Skeletal muscle satellite cell (primary cell): ENCODE data around the gene SGSM2.

Experiments
- H3K27me3 ChIP-seq: 2 replicates; pipeline ENCODE4 v1.7.0; 2013; ENCODE audit warnings: low read length; ENCODE audit not compliant: control insufficient read depth, insufficient read depth
- H3K36me3 ChIP-seq: 2 replicates; pipeline ENCODE4 v1.7.0; 2013; ENCODE audit warnings: mild to moderate bottlenecking, control low read depth, low read length; ENCODE audit not compliant: insufficient read depth
- H3K4me1 ChIP-seq: 2 replicates; pipeline ENCODE4 v1.7.0; 2013; ENCODE audit warnings: low read length; ENCODE audit not compliant: control insufficient read depth, insufficient read depth
- H3K4me2 ChIP-seq: 2 replicates; pipeline ENCODE4 v1.7.0; 2013; ENCODE audit warnings: mild to moderate bottlenecking, low read length
- H3K4me3 ChIP-seq: 2 replicates; pipeline ENCODE4 v1.7.0; 2013; ENCODE audit warnings: low read length
- H3K9ac ChIP-seq: 2 replicates; pipeline ENCODE4 v1.7.0; 2013; ENCODE audit warnings: mild to moderate bottlenecking, low read depth, low read length, moderate library complexity
- H3K9me3 ChIP-seq: replicated peaks from 2 replicates; pipeline ENCODE4 v1.7.0; 2013; ENCODE audit warnings: mild to moderate bottlenecking, control low read depth, low read length

The SGSM2 gene

DNA sequence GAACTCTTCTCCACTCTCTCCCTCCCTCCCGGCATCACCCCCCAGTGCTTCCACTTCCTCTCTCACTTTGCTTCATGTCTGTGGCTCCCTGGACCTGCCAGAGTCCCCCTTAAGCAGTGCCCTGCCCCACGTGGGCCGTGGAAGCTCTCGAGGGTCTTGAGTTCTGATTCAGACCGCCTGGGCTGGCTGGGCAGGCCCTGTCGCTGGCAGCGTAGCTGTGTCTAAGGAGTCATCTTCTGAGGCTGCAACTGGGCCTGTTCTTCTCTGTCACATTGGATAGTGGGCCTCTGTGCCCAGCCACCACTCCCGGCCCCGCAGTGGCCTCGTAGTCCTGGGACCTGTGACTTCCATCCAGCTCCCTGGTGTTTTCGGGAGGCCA, 32.9 kb downstream of the SGSM2 start:
- peaks cover 8% of the 10 kb centered on the region for H3K36me3 ChIP-seq

DNA sequence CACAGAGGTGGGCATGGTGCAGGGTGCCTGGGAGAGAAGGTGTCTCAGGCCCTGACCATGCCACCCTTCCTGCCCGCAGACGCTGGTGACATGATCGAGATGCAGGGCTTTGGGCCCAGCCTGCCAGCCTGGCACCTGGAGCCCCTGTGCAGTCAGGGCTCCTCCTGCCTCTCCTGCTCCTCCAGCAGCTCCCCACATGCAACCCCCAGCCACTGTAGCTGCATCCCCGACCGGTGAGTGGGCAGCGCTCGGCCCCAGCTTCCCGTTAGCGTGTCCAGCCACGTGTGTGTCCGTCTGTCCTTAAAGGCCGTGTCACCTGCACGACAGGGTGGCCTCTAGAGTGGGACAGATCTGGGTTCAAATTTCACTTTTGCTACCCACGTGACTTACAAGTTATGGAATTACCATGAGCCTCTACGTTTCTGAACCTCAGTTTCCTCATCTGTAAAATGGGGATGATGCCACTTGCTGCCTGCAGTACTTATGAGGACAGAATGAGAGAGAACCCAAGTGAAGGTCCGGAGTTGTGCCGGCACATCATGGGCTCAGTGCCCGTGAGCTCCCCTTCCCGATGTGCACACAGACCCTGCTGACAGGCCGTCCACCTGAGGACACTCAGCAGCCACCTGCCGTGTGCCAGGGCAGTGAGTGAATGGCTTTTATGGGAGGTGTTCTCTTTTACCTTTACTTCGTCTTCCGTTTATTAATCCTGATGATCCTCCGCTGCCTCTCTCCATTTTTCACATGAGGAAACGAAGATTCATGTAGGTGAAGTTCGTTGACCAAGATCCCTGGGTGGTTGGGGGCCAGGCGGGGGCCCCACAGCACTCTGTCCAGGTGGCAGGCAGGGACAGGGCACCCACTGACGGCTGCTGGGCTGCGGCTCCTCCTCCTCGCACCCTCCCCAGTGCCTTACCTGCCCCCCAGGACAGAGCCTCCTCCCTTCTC, 34.2 kb downstream of the SGSM2 start:
- H3K4me2 ChIP-seq: no peak overlapping the region
- H3K9me3 ChIP-seq: no peaks in the 10 kb centered on the region
- H3K9ac ChIP-seq: no peak overlapping the region
- H3K4me3 ChIP-seq: no peak overlapping the region
- peaks cover 8% of the 10 kb centered on the region for H3K36me3 ChIP-seq
- no peaks in the 10 kb centered on the region for H3K27me3 ChIP-seq
- H3K4me1 ChIP-seq: no peaks in the 10 kb centered on the region

More for the DNA sequence above, 32.9 kb downstream of the SGSM2 start:
- H3K4me3 ChIP-seq: no peak overlapping the region
- no peaks in the 10 kb centered on the region for H3K27me3 ChIP-seq
- H3K4me1 ChIP-seq: no peaks in the 10 kb centered on the region
- no peak overlapping the region for H3K4me2 ChIP-seq
- H3K9me3 ChIP-seq: no peaks in the 10 kb centered on the region
- no peak overlapping the region for H3K9ac ChIP-seq

DNA sequence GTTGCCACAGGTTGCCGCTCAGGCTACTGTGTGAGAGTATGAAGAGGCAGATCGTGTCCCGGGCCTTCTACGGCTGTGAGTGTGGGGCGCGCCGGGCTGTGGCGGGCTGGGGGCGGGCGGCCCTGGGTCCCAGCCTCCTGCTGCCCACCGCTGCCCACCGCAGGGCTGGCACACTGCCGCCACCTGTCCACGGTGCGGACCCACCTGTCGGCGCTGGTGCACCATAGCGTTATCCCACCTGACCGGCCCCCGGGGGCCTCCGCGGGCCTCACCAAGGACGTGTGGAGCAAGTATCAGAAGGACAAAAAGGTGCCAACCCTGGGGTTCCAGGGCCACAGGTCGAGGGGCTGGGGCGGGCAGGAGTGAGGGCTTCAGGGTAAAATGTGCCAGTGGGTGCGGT, 34.9 kb downstream of the SGSM2 start:
- peaks cover 10% of the 10 kb centered on the region for H3K36me3 ChIP-seq
- no peaks in the 10 kb centered on the region for H3K4me1 ChIP-seq
- no peaks in the 10 kb centered on the region for H3K9me3 ChIP-seq
- no peak overlapping the region for H3K4me3 ChIP-seq
- H3K9ac ChIP-seq: no peak overlapping the region
- no peak overlapping the region for H3K4me2 ChIP-seq
- H3K27me3 ChIP-seq: no peaks in the 10 kb centered on the region

DNA sequence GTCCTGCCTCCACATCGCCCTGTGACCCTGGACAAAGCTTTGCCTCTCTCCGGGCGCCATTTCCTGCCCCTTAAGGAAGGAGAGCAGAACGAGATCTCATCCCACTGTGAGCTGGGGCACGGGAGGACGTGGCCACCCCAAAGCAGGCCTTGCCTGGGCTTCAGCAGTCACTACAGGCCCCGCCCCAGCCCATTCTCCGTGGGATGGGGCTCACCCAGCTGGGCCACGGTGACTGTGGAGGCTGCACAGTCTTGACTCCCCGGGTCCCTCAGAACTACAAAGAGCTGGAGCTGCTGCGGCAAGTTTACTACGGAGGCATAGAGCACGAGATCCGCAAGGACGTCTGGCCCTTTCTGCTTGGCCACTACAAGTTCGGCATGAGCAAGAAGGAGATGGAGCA, 35.4 kb downstream of the SGSM2 start:
- Histone ChIP-seq H3K9me3 (no peaks in the 10 kb centered on the region), H3K36me3 (peaks cover 10% of the 10 kb centered on the region), H3K4me2 (no peak overlapping the region), H3K9ac (no peak overlapping the region), H3K4me3 (no peak overlapping the region), H3K27me3 (no peaks in the 10 kb centered on the region), H3K4me1 (no peaks in the 10 kb centered on the region)

DNA sequence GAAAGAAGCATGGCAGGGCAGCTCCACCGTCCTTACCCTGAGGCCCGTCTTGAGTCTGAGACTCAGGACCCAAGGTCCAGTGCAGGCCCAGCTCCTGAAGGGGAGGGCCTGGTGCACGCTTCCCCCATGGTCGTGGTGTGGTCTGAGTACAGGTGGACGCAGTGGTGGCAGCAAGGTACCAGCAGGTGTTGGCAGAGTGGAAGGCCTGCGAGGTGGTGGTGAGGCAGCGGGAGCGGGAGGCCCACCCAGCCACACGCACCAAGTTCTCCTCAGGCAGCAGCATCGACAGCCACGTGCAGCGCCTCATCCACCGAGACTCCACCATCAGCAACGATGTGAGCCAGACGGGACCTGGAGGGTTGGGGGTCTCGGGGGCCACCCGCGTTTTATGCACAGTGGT, 35.9 kb downstream of the SGSM2 start:
- Histone ChIP-seq H3K9ac (no peak overlapping the region), H3K4me2 (no peak overlapping the region), H3K27me3 (no peaks in the 10 kb centered on the region), H3K4me1 (no peaks in the 10 kb centered on the region), H3K9me3 (no peaks in the 10 kb centered on the region), H3K36me3 (peaks cover 10% of the 10 kb centered on the region), H3K4me3 (no peak overlapping the region)

DNA sequence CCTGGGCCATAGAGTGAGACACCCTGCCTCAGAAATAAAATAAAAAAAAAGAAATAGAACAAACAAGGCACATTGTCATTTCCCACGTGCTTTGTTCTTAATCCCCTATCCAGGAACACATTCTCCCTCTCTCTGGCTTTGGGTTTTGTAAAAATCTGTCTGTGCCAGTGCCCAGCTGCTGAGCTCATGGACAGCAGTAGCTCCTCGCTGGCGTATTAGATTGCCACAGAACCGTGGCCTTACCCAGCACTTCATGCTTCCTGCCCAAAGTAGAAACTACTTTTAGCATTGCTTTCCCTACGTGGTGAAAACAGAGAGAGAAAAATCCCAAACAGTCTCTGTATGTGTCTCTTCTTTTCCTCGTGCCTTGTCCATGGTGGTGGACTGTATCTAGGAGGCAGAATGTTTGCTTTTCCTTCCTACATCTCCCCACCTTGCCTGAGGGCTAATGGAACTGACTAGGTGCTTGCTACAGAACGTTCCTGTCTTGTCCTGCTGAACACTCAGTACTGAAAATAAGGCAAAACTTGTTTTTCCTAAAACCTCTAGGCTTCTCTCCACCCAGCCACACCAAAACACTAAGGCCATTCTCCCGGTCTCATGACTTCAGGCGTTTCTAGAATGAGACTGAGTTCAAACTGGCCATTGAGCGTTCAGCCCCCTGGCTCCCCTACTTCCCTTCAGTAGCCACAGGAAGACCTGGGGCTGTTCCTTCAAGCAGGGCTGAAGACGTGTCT, 37.4 kb downstream of the SGSM2 start:
- Histone ChIP-seq H3K4me3 (no peak overlapping the region), H3K9ac (no peak overlapping the region), H3K4me1 (no peaks in the 10 kb centered on the region), H3K36me3 (peaks cover 11% of the 10 kb centered on the region), H3K9me3 (no peaks in the 10 kb centered on the region), H3K4me2 (no peak overlapping the region), H3K27me3 (no peaks in the 10 kb centered on the region)

DNA sequence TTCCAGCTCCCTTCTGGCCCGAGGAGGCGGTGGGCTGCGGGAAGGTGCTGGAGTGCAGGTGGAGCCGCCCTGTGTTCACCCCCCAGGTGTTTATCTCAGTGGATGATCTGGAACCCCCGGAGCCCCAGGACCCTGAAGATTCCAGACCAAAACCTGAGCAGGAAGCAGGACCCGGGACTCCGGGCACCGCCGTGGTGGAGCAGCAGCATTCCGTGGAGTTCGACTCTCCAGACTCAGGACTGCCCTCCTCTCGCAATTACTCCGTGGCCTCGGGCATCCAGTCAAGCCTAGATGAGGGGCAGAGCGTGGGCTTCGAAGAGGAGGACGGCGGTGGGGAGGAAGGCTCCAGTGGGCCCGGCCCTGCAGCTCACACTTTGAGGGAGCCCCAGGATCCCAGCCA, 38.1 kb downstream of the SGSM2 start:
- H3K4me1 ChIP-seq: no peaks in the 10 kb centered on the region
- no peak overlapping the region for H3K4me3 ChIP-seq
- no peaks in the 10 kb centered on the region for H3K27me3 ChIP-seq
- H3K36me3 ChIP-seq: peaks cover 18% of the 10 kb centered on the region
- H3K9ac ChIP-seq: no peak overlapping the region
- no peaks in the 10 kb centered on the region for H3K9me3 ChIP-seq
- H3K4me2 ChIP-seq: no peak overlapping the region

DNA sequence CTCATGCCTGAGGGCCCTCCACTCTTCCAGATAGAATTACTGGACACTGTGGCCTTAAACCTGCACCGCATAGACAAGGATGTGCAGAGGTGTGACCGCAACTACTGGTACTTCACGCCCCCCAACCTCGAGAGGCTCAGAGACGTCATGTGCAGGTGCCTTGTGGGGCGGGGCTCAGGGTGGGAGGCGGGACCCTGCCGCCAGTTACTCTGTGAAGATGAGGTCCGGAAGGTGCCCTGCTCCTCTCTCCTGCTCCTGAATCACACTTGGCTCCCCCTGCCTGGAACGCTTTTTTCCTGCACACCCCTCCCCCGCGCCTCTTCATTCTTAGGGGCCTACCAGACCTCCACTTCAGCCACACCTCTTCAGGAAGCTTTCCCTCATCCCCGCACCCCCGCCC, 38.8 kb downstream of the SGSM2 start:
- Histone ChIP-seq H3K36me3 (peaks cover 22% of the 10 kb centered on the region), H3K9ac (no peak overlapping the region), H3K4me3 (no peak overlapping the region), H3K9me3 (no peaks in the 10 kb centered on the region), H3K4me1 (no peaks in the 10 kb centered on the region), H3K4me2 (no peak overlapping the region), H3K27me3 (no peaks in the 10 kb centered on the region)

DNA sequence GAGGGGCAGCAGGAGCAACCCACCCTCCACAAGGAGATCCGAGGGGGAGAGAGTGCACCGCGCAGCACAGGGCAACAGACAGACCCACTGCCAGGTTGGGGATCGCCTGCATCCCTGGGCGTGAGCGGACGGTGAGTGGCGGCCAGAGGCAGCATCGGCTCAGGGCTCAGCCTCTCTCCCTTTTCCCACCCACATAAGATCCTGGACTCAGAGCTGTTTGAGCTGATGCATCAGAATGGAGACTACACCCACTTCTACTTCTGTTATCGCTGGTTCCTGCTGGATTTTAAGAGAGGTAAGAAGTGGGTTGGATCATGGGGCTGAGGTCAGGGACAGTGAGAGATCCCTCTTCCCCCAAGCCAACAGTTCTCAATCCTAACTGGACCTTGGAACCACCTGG, 40.4 kb downstream of the SGSM2 start:
- Histone ChIP-seq H3K4me1 (no peaks in the 10 kb centered on the region), H3K27me3 (no peaks in the 10 kb centered on the region), H3K9ac (no peak overlapping the region), H3K4me2 (no peak overlapping the region), H3K4me3 (no peak overlapping the region), H3K9me3 (no peaks in the 10 kb centered on the region), H3K36me3 (peaks cover 27% of the 10 kb centered on the region)

DNA sequence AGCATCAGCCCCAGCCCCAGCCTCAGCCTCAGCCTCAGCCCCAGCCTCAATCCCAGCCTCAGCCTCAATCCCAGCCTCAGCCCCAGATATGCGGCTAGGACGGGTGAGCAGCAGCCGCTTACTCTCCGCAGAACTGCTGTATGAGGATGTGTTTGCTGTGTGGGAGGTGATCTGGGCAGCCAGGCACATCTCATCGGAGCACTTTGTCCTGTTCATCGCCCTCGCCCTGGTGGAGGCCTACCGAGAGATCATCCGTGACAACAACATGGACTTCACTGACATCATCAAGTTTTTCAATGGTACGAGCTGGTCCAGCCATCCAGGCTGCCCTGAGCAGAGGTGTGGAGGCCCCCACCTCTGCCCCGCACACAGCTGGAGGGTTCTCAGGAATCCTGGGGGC, 41.6 kb downstream of the SGSM2 start:
- H3K36me3 ChIP-seq: peaks cover 32% of the 10 kb centered on the region

DNA sequence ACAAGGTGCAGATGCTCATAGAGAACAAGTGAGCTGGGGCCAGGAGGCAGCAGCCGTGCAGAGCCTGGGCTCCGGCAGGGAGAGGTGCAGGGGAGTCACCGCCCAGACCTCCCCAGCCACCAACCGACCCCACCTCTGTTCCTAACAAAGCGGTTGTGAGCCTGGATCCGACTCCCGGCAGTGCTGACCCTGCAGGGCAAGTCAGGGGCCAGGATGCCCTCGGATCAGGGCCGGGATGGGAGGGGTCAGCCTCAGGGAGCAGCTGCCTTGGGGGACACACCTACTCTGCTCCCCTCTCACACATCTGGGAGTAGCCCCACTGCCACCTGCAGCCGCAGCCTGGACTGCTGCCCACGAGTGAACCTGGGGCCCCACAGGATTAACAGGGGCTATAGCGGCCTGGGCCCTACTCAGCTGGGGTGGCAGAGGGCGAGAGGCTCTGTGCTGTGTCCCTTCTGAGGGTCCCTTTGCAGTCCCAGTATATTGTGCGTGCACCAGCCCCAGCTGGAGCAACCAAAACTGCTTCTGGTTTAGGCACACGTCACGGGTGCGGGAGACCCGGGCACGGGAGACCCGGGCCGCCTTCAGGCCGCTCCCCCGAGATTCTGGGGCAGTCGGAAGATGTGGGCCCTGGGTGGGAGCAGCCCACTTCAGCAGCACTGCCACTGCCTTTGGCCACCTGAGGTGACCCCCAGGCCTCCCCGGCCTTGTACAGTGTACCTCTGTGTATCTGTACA, 42.4 kb downstream of the SGSM2 start:
- no peaks in the 10 kb centered on the region for H3K9me3 ChIP-seq
- H3K4me1 ChIP-seq: no peaks in the 10 kb centered on the region
- H3K9ac ChIP-seq: no peak overlapping the region
- peaks cover 34% of the 10 kb centered on the region for H3K36me3 ChIP-seq
- no peak overlapping the region for H3K4me3 ChIP-seq
- H3K27me3 ChIP-seq: no peaks in the 10 kb centered on the region
- no peak overlapping the region for H3K4me2 ChIP-seq

More for the DNA sequence above, 41.6 kb downstream of the SGSM2 start:
- Histone ChIP-seq H3K9ac (no peak overlapping the region), H3K9me3 (no peaks in the 10 kb centered on the region), H3K4me2 (no peak overlapping the region), H3K27me3 (no peaks in the 10 kb centered on the region), H3K4me1 (no peaks in the 10 kb centered on the region), H3K4me3 (no peak overlapping the region)
